Measurements from ENCODE around the gene LDLRAD2. TPM values are rescaled to one million over a fixed set of nuclear protein-coding genes. Genes with fewer than 3 reads are reported as not detected.

Gene LDLRAD2
- total RNA-seq, 4 donors from 2014 or later, result 0.60 TPM; not detected in 3

- no peaks in the 10 kb centered on the region for H3K27me3 ChIP-seq
- no peaks in the 10 kb centered on the region for H3K4me1 ChIP-seq
- TF ChIP-seq, protein P1, sequence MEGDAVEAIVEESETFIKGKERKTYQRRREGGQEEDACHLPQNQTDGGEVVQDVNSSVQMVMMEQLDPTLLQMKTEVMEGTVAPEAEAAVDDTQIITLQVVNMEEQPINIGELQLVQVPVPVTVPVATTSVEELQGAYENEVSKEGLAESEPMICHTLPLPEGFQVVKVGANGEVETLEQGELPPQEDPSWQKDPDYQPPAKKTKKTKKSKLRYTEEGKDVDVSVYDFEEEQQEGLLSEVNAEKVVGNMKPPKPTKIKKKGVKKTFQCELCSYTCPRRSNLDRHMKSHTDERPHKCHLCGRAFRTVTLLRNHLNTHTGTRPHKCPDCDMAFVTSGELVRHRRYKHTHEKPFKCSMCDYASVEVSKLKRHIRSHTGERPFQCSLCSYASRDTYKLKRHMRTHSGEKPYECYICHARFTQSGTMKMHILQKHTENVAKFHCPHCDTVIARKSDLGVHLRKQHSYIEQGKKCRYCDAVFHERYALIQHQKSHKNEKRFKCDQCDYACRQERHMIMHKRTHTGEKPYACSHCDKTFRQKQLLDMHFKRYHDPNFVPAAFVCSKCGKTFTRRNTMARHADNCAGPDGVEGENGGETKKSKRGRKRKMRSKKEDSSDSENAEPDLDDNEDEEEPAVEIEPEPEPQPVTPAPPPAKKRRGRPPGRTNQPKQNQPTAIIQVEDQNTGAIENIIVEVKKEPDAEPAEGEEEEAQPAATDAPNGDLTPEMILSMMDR (IDR thresholded peaks at IDR 0.05), result no peak
- TF ChIP-seq EP300 (IDR thresholded peaks at IDR 0.05) (no peak), POLR2A (IDR thresholded peaks at IDR 0.05) (no peak)
- H3K4me3 ChIP-seq, result no peak overlapping the region
- H3K36me3 ChIP-seq, result no peaks in the 10 kb centered on the region
- no peak for DNase-seq (ENCODE audit: low spot score in 2 of 2)
- peaks cover 0 to 12% (median 0%) of the 10 kb centered on the region in 4 donors for H3K9me3 ChIP-seq
- 86% methylated on average over 2 of the region's 2 CpGs for WGBS, 2 donors
- H3K27ac ChIP-seq, result no peak overlapping the region
Observed at GRCh38 chr1:21793104-21793503, 19.0 kb upstream of the LDLRAD2 start.

DNA sequence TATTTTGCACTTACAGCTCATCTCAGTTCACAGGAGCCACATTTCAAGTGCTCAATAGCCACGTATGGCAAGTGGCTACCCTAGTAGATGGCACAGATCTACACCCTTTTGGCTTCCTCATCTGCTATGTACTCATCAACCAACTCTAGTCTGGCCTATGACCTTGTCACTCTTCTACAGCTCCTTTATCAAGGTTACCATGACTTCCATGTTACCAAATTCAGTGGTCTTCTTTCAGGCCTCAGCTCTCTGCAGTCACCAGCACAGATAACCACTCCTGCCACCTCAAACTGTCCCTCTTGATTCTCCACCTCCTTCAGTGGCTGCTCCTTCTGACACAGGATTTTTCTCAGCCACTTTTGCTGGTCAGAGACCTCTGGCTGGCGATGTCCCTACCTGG lies 17.4 kb upstream of the LDLRAD2 start:
- Histone ChIP-seq H3K27ac (no peak overlapping the region), H3K4me3 (no peak overlapping the region), H3K9me3 (peaks cover 0 to 12% (median 0%) of the 10 kb centered on the region in 4 donors), H3K36me3 (no peaks in the 10 kb centered on the region), H3K27me3 (no peaks in the 10 kb centered on the region), H3K4me1 (no peaks in the 10 kb centered on the region)
- TF ChIP-seq, protein P1 (IDR thresholded peaks at IDR 0.05), result no peak
- TF ChIP-seq POLR2A (IDR thresholded peaks at IDR 0.05) (no peak), EP300 (IDR thresholded peaks at IDR 0.05) (no peak)
- 82 to 94% methylated on average over 2 of the region's 2 CpGs for WGBS, 2 donors
- no peak for DNase-seq (ENCODE audit: low spot score in 2 of 2)

GRCh38 chr1:21795075-21795474 lies 17.0 kb upstream of the LDLRAD2 start:
- no peak for TF ChIP-seq EP300 (IDR thresholded peaks at IDR 0.05)
- no peak for TF ChIP-seq POLR2A (IDR thresholded peaks at IDR 0.05)
- TF ChIP-seq, protein P1 (IDR thresholded peaks at IDR 0.05), result no peak
- H3K9me3 ChIP-seq, result peaks cover 0 to 12% (median 0%) of the 10 kb centered on the region in 4 donors
- no peak overlapping the region for H3K27ac ChIP-seq

GRCh38 chr1:21799730-21800129 lies 12.3 kb upstream of the LDLRAD2 start:
- 82 to 86% methylated on average over 5 of the region's 5 CpGs for WGBS, 2 donors

More at GRCh38 chr1:21795075-21795474, 17.0 kb upstream of the LDLRAD2 start:
- Histone ChIP-seq H3K36me3 (no peaks in the 10 kb centered on the region), H3K4me3 (no peak overlapping the region), H3K27me3 (no peaks in the 10 kb centered on the region), H3K4me1 (no peaks in the 10 kb centered on the region)
- 94 to 96% methylated on average over 6 of the region's 6 CpGs for whole genome bisulfite sequencing, 2 donors
- DNase-seq (ENCODE audit: low spot score in 2 of 2), result no peak

GRCh38 chr1:21801100-21801499 lies 11.0 kb upstream of the LDLRAD2 start:
- H3K36me3 ChIP-seq, result no peaks in the 10 kb centered on the region
- TF ChIP-seq, protein P1 (IDR thresholded peaks at IDR 0.05), result no peak
- no peak for TF ChIP-seq POLR2A (IDR thresholded peaks at IDR 0.05)
- no peak for TF ChIP-seq EP300 (IDR thresholded peaks at IDR 0.05)
- 90 to 98% methylated on average over 4 of the region's 4 CpGs for WGBS, 2 donors

More at GRCh38 chr1:21799730-21800129, 12.3 kb upstream of the LDLRAD2 start:
- Histone ChIP-seq H3K36me3 (no peaks in the 10 kb centered on the region), H3K9me3 (peaks cover 0 to 11% (median 0%) of the 10 kb centered on the region in 4 donors), H3K27me3 (no peaks in the 10 kb centered on the region), H3K4me3 (no peak overlapping the region), H3K4me1 (no peaks in the 10 kb centered on the region), H3K27ac (no peak overlapping the region)
- TF ChIP-seq, protein P1 (IDR thresholded peaks at IDR 0.05), result no peak
- TF ChIP-seq POLR2A (IDR thresholded peaks at IDR 0.05), result no peak
- TF ChIP-seq EP300 (IDR thresholded peaks at IDR 0.05), result no peak
- DNase-seq (ENCODE audit: low spot score in 2 of 2), result no peak

More at GRCh38 chr1:21801100-21801499, 11.0 kb upstream of the LDLRAD2 start:
- no peaks in the 10 kb centered on the region for H3K9me3 ChIP-seq
- no peaks in the 10 kb centered on the region for H3K27me3 ChIP-seq
- no peak for DNase-seq (ENCODE audit: low spot score in 2 of 2)
- no peak overlapping the region for H3K4me3 ChIP-seq
- no peaks in the 10 kb centered on the region for H3K4me1 ChIP-seq
- no peak overlapping the region for H3K27ac ChIP-seq
